Panc1 (cell line): Measurements from ENCODE around the gene MYMK.

ENCODE experiments used
- CTCF ChIP-seq: fragments of 450-650 bp; IDR thresholded peaks from 2 replicates; pipeline ENCODE4 v1.5.1; 2017; ENCODE audit warnings: mild to moderate bottlenecking
- POLR2AphosphoS5 ChIP-seq: IDR thresholded peaks from 2 replicates; pipeline ENCODE4 v1.6.1; 2012; ENCODE audit warnings: mild to moderate bottlenecking, low read depth, low read length, moderate library complexity

GRCh38 chr9:133505901-133506652 is 18.7 kb downstream of the MYMK start:
- TF ChIP-seq CTCF = no peak
- TF ChIP-seq POLR2AphosphoS5 = no peak
